Large intestine (tissue), 3 donors: ENCODE results near the gene DHX36. TPM values are rescaled to one million over a fixed set of nuclear protein-coding genes. Genes with fewer than 3 reads are reported as not detected.

Experiments used
- DNase-seq, 2 donors: peaks; one replicate each; pipeline versions ENCODE4 v3.0.0 to v3.0.0-alpha.2; 2013
- H3K27ac ChIP-seq: one replicate; pipeline ENCODE4 v1.5.1; 2013; ENCODE audit warnings: low read length
- H3K27me3 ChIP-seq: 2 replicates; pipeline ENCODE4 v1.6.1; 2013; ENCODE audit warnings: low read length; ENCODE audit not compliant: control insufficient read depth, insufficient read depth
- H3K36me3 ChIP-seq: 2 replicates; pipeline ENCODE4 v1.6.1; 2013; ENCODE audit warnings: low read length; ENCODE audit not compliant: control insufficient read depth, insufficient read depth
- H3K4me1 ChIP-seq: one replicate; pipeline ENCODE4 v1.6.1; 2013; ENCODE audit warnings: low read length; ENCODE audit not compliant: control insufficient read depth, insufficient read depth
- H3K4me3 ChIP-seq: one replicate; pipeline ENCODE4 v1.5.1; 2013; ENCODE audit warnings: low read length
- H3K9me3 ChIP-seq: one replicate; pipeline ENCODE4 v1.6.1; 2013; ENCODE audit warnings: mild to moderate bottlenecking, low read depth, low read length, moderate library complexity; ENCODE audit not compliant: control insufficient read depth
- WGBS: methylation state at CpG from one replicate; pipeline ENCODE4 v1.1.5; 2013; ENCODE audit warnings: low lambda C conversion rate; ENCODE audit not compliant: insufficient coverage; 5-methylcytosine and 5-hydroxymethylcytosine counted together
- polyA plus RNA-seq: library from polyadenylated mRNA; unstranded; fragments of 120-200 nt; gene quantifications from one replicate; pipeline ENCODE4 v1.2.1, GENCODE V29; 2013

The DHX36 gene
- polyA plus RNA-seq, 1 donor, result 51.9 TPM

DNA sequence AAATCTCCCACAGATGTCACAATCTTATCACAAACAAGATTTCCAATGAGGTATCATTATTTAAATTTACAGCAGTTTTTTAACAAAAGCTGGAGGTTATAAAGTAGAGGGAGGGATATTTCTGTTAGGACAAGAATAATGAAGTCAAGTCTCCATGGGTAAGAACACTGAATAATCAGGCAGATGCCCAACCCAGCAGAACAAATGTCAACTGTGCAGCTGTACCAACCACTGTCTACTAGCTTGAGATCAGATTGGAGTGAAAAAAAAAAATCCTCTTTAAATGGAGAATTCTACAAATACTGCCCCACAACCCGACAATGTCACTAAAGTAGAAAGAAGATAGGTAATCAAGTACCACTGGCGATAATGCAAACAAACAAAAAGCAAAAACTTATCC, 30.3 kb downstream of the DHX36 start:
- Histone ChIP-seq H3K4me1 (no peaks in the 10 kb centered on the region), H3K36me3 (peaks cover 54% of the 10 kb centered on the region), H3K9me3 (no peaks in the 10 kb centered on the region), H3K27ac (no peak overlapping the region), H3K27me3 (no peaks in the 10 kb centered on the region), H3K4me3 (no peak overlapping the region)
- WGBS, result 100% methylated on average over 1 of the region's 2 CpGs
- DNase-seq, result no peak

DNA sequence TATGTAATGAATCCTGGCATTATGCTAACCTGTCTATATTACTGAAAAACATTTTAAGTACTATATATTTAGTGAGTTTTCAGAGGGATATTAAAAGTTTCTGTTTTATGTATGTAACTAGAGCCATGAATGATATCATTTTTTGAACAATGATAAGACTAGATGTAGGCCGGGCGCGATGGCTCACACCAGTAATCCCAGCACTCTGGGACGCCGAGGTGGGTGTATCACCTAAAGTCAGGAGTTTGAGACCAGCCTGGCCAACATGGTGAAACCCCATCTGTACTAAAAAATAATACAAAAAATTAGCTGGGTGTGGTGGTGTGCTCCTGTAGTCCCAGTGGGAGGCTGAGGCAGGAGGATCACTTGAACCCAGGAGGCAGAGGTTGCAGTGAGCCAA, 34.1 kb downstream of the DHX36 start:
- no CpG with 5 or more reads among the region's 5 CpGs for WGBS
- Histone ChIP-seq H3K27me3 (no peaks in the 10 kb centered on the region), H3K9me3 (no peaks in the 10 kb centered on the region), H3K27ac (no peak overlapping the region), H3K4me1 (no peaks in the 10 kb centered on the region), H3K36me3 (peaks cover 56% of the 10 kb centered on the region), H3K4me3 (no peak overlapping the region)
- no peak for DNase-seq

DNA sequence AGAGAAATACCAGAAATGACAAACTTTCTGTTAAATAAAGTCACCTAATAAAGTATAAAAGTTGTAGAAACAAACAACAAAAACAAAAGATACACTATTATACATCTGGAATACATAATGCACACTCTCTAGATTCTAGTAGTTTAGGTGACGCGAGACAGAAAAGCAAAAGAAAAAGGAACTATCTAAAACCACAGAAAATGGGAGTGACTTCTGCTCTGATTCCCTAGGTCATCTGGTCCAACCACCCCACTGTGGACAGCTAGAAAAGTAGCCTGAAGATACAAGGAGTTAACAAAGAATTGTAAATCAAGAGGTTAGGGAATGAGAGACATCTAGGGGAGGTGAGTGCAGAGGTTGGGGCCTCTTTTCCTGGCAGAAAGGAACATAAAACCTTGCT, 39.1 kb downstream of the DHX36 start:
- Histone ChIP-seq H3K36me3 (peaks cover 56% of the 10 kb centered on the region), H3K27ac (no peak overlapping the region), H3K4me1 (no peaks in the 10 kb centered on the region), H3K4me3 (no peak overlapping the region), H3K27me3 (no peaks in the 10 kb centered on the region), H3K9me3 (no peaks in the 10 kb centered on the region)
- WGBS, result 90% methylated on average over 2 of the region's 2 CpGs
- DNase-seq, result no peak

DNA sequence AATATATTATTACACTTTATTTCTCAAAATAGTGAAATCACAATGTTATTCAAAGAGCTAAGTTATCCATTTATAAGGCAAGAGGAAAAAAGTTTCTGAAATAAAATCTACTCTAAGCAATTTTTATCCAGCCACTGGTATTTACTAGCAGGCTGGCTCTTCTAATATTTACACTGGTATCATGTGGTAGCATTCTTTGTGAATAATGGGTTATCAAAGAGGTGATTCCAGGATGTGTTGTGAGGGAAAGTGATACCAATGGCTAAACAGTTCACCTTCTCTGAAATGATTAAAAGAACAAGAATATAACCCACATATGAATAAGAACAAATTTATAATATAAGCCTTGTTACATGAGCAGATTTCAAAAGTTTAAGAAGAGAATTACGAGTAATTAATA, 44.1 kb downstream of the DHX36 start:
- 100% methylated on average over 1 of the region's 1 CpG for WGBS
- no peak for DNase-seq
- Histone ChIP-seq H3K27ac (no peak overlapping the region), H3K27me3 (no peaks in the 10 kb centered on the region), H3K4me1 (no peaks in the 10 kb centered on the region), H3K4me3 (no peak overlapping the region), H3K9me3 (no peaks in the 10 kb centered on the region), H3K36me3 (peaks cover 54% of the 10 kb centered on the region)

DNA sequence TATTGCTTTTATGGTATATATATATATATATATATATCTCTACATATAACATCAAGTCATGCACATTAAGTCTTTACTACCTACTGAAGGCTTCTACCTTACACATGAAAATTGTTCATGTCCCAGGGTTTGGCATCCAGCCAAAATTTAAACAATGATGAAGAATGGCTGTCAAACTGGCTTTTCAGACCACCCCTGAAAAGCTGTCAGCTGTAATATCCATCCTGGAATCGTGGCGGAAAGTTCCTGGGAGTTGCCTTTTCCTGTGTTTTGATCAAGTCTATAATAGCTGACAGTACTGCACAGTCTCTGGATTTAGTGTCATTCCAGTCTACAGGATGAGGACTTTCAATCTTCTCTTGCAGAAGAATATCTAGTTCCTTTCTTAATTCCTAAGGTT, 48.3 kb downstream of the DHX36 start:
- H3K36me3 ChIP-seq, result peaks cover 53% of the 10 kb centered on the region

DNA sequence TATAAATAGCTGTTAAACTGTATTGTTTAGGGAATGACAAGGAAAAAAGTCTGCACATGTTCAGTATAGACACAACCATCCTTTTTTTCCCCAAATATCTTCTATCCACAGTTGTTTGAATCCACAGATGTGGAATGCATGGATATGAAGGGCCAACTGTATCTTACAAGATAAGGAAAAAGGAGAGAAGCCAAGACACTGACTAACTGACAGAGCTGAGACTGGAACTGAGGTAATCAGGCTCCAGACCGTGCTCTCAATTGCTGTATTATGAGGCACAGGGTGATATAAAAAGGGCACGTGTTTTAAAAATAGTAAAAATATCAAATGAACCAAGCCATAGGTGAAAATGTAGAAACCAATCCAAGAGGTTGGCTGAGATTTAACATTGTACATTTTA, 49.0 kb downstream of the DHX36 start:
- Histone ChIP-seq H3K36me3 (peaks cover 49% of the 10 kb centered on the region), H3K27ac (no peak overlapping the region), H3K4me1 (no peaks in the 10 kb centered on the region), H3K27me3 (no peaks in the 10 kb centered on the region), H3K9me3 (no peaks in the 10 kb centered on the region), H3K4me3 (no peak overlapping the region)
- DNase-seq, result no peak
- WGBS, result no CpG with 5 or more reads among the region's 2 CpGs

More for the DNA sequence above, 48.3 kb downstream of the DHX36 start:
- no peaks in the 10 kb centered on the region for H3K27me3 ChIP-seq
- WGBS, result no CpG with 5 or more reads among the region's 2 CpGs
- H3K9me3 ChIP-seq, result no peaks in the 10 kb centered on the region
- DNase-seq, result no peak
- no peak overlapping the region for H3K27ac ChIP-seq
- no peak overlapping the region for H3K4me3 ChIP-seq
- no peaks in the 10 kb centered on the region for H3K4me1 ChIP-seq

DNA sequence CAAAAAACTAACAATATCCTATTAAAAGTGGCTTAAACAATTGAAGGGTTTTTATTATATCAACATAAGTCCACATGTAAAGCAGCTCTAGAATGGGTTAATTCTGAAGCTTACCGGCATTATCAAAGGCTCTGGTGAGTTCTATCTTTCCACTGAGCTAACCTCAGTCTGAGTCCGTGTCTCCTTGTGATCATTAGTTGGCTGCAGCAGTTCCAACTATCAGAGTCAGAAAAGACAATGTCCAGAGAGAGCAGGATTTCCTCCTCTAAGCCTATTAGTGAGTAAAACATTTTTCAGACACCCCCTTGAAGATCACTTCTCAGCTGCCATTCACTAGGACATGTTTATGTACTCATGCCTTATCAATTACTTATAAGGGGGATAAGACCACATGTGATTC, 49.9 kb downstream of the DHX36 start:
- Histone ChIP-seq H3K27ac (no peak overlapping the region), H3K36me3 (peaks cover 51% of the 10 kb centered on the region), H3K27me3 (no peaks in the 10 kb centered on the region), H3K9me3 (no peaks in the 10 kb centered on the region), H3K4me3 (no peak overlapping the region), H3K4me1 (no peaks in the 10 kb centered on the region)
- WGBS, result no CpG with 5 or more reads among the region's 2 CpGs
- DNase-seq, result no peak

DNA sequence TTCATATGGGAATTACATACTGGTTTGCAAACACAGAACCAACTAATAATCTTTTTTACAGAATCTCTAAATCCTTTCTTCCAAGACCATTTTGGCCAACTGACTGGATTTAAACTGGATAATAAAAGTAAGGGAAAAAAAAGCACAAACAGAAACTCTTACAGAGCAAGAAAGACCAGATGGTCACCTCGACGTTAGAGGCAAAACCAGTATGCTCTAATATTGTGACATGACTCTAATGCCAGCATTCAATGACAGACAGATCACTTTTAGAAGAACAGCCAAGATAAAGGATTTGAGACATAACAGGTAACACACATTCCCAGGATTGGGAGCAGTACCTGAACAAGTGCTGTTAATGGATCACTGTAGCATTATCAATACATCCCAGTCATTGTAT, 50.9 kb downstream of the DHX36 start:
- no peak for DNase-seq
- Histone ChIP-seq H3K27me3 (no peaks in the 10 kb centered on the region), H3K9me3 (no peaks in the 10 kb centered on the region), H3K4me3 (no peak overlapping the region), H3K4me1 (no peaks in the 10 kb centered on the region), H3K27ac (no peak overlapping the region), H3K36me3 (peaks cover 46% of the 10 kb centered on the region)
- no CpG with 5 or more reads among the region's 2 CpGs for WGBS

DNA sequence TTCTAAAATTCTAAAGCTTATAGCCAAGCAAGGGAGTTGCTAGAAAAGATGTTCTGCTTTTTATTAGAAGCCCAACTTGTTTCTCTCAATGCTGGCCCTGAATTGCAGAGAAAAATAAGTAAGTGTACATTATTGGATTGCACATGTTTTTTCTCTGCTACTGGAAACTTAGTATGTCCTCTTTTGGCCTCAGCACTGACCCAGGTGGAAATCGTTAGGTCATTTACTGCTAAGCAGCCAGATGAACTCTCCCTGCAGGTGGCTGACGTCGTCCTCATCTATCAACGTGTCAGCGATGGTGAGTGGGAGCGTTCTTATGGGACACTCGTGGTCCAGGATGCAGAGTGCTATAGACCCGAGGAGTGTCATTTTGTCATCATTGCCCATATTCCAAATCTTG, 69.8 kb downstream of the DHX36 start:
- no peak for DNase-seq
- Histone ChIP-seq H3K4me3 (no peak overlapping the region), H3K27ac (no peak overlapping the region), H3K9me3 (no peaks in the 10 kb centered on the region), H3K27me3 (no peaks in the 10 kb centered on the region), H3K4me1 (no peaks in the 10 kb centered on the region), H3K36me3 (peaks cover 44% of the 10 kb centered on the region)
- no CpG with 5 or more reads among the region's 8 CpGs for WGBS

DNA sequence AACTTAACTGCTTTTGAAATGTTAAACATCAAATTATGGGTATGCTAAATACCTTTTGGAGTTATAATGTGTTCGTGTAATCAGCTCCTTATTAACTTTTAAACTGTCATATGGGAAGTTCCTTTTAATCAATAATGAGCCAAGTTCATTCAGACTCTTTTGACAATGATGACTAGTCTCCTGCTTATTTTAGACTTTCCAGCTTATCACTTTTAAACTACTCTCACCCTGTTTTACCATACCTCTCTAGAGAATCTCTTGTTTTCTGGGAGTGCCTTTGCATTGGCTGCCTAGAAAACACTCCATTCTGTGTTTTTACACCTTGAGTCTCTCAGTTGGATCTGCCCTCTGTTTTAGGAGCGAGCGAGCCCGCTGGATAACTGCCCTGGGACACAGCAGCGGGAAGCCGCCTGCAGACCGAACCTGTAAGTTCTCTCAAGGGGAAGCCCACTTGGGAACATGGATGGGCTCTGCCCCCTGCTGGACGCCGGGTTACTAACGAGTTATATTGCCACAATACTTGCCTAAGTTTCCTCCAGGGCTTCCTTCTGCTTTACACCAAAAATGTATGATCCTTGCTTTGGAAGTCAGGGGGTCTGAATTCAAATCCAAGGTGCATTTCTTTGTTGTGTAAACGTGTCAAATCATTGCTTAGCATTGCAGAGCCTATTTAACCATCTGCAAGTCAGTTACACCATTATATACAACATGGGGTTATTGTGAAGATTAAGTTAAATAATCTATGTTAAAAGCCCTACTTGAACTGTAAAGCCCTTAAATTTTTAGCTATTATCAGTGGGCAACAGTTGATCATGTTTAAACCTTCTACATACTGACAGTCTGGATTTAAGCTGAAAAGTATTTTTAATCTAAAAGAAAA, 71.3 kb downstream of the DHX36 start:
- no peaks in the 10 kb centered on the region for H3K9me3 ChIP-seq
- peaks cover 29% of the 10 kb centered on the region for H3K36me3 ChIP-seq
- no peaks in the 10 kb centered on the region for H3K27me3 ChIP-seq
- no peak overlapping the region for H3K4me3 ChIP-seq
- 75% methylated on average over 1 of the region's 11 CpGs for WGBS
- H3K27ac ChIP-seq, result no peak overlapping the region
- peak; percentile 75 to 83 for DNase-seq
- H3K4me1 ChIP-seq, result no peaks in the 10 kb centered on the region

DNA sequence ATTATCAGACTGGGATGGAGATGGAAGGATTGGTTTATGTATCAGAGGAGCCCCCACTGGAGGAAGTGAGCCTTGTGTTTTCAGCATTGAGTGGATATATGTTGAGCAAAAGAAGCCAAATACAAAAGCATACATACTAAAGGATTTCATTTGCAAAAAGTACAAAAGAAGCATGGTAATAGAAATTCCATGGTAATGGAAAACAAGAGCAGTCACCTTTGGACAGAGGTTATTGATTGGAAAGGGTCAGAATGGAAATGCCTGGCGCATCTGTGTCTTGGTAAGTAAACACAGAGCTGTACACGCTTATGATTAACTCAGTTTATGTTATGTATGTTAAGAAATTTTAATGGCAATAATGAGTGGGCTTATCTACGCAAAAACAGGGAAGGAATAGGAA, 72.7 kb downstream of the DHX36 start:
- no peaks in the 10 kb centered on the region for H3K27me3 ChIP-seq
- H3K27ac ChIP-seq, result no peak overlapping the region
- peaks cover 22% of the 10 kb centered on the region for H3K36me3 ChIP-seq
- no peak for DNase-seq
- H3K4me1 ChIP-seq, result no peaks in the 10 kb centered on the region
- no peaks in the 10 kb centered on the region for H3K9me3 ChIP-seq
- H3K4me3 ChIP-seq, result no peak overlapping the region
- 83% methylated on average over 1 of the region's 3 CpGs for WGBS
